Mesenchymal stem cell (in vitro differentiated cells and primary cell): Measurements from ENCODE around the gene ATP8A1.

ENCODE experiments used
- DNase-seq: peaks from one replicate; pipeline ENCODE4 v3.0.0-alpha.2; 2013
- H2AFZ ChIP-seq: one replicate; pipeline ENCODE4 v1.6.1; 2013; ENCODE audit warnings: low read depth, mild to moderate bottlenecking, control low read depth, inconsistent platforms, low read length, moderate library complexity
- H2AK5ac ChIP-seq: 2 replicates; pipeline ENCODE4 v1.6.1; 2013; ENCODE audit warnings: low read length, moderate library complexity, mild to moderate bottlenecking, inconsistent platforms; ENCODE audit not compliant: severe bottlenecking
- H2BK120ac ChIP-seq: one replicate; pipeline ENCODE4 v1.6.1; 2013; ENCODE audit warnings: low read depth, mild to moderate bottlenecking, inconsistent platforms, low read length, moderate library complexity
- H2BK12ac ChIP-seq, 2 experiments: one replicate each; pipeline ENCODE4 v1.6.1; 2013; ENCODE audit warnings: inconsistent platforms in 2 of 2, low read length in 2 of 2, mild to moderate bottlenecking in 2 of 2, moderate library complexity in 2 of 2, control low read depth in 1 of 2
- H2BK15ac ChIP-seq: one replicate; pipeline ENCODE4 v1.6.1; 2013; ENCODE audit warnings: mild to moderate bottlenecking, low read depth, inconsistent platforms; ENCODE audit not compliant: poor library complexity, severe bottlenecking
- H2BK5ac ChIP-seq: 2 replicates; pipeline ENCODE4 v1.6.1; 2013; ENCODE audit warnings: low read depth, mild to moderate bottlenecking, low read length, control low read depth, inconsistent platforms; ENCODE audit not compliant: poor library complexity, severe bottlenecking
- H3K14ac ChIP-seq, 2 experiments: one replicate each; pipeline ENCODE4 v1.6.1; 2013; ENCODE audit warnings: inconsistent platforms in 2 of 2, low read length in 2 of 2, control low read depth in 1 of 2, mild to moderate bottlenecking in 1 of 2, moderate library complexity in 1 of 2
- H3K18ac ChIP-seq, 2 experiments: one replicate each; pipeline ENCODE4 v1.6.1; 2013; ENCODE audit warnings: inconsistent platforms in 2 of 2, low read length in 2 of 2, control low read depth in 1 of 2, low read depth in 1 of 2, mild to moderate bottlenecking in 1 of 2
- H3K23ac ChIP-seq, 2 experiments: one replicate each; pipeline ENCODE4 v1.6.1; 2013; ENCODE audit warnings: inconsistent platforms in 2 of 2, low read length in 2 of 2, mild to moderate bottlenecking in 2 of 2, moderate library complexity in 2 of 2, control low read depth in 1 of 2
- H3K27ac ChIP-seq: 2 replicates; pipeline ENCODE4 v1.5.1; 2013; ENCODE audit warnings: mild to moderate bottlenecking, moderate library complexity, low read length, control low read depth, inconsistent platforms; ENCODE audit not compliant: poor library complexity, severe bottlenecking
- H3K27me3 ChIP-seq, 2 experiments: 2 replicates each; pipeline versions ENCODE4 v1.6.1 to v1.7.0; 2013; ENCODE audit warnings: low read length in 2 of 2, mild to moderate bottlenecking in 2 of 2, moderate library complexity in 2 of 2, control low read depth in 1 of 2, inconsistent platforms in 1 of 2; ENCODE audit not compliant: control insufficient read depth in 1 of 2, insufficient read depth in 1 of 2
- H3K36me3 ChIP-seq, 2 experiments: 2 replicates each; pipeline versions ENCODE4 v1.6.1 to v1.7.0; 2013; ENCODE audit warnings: low read length in 2 of 2, control low read depth in 1 of 2, inconsistent platforms in 1 of 2, low read depth in 1 of 2, mild to moderate bottlenecking in 1 of 2; ENCODE audit not compliant: insufficient read depth in 2 of 2, control insufficient read depth in 1 of 2
- H3K4ac ChIP-seq, 2 experiments: one replicate each; pipeline ENCODE4 v1.6.1; 2013; ENCODE audit warnings: inconsistent platforms in 2 of 2, low read length in 2 of 2, mild to moderate bottlenecking in 2 of 2, moderate library complexity in 2 of 2, control low read depth in 1 of 2, low read depth in 1 of 2
- H3K4me1 ChIP-seq: 2 replicates; pipeline ENCODE4 v1.6.1; 2013; ENCODE audit warnings: low read depth, low read length, control low read depth; ENCODE audit not compliant: control insufficient read depth, insufficient read depth
- H3K4me2 ChIP-seq: 2 replicates; pipeline ENCODE4 v1.6.1; 2013; ENCODE audit warnings: low read length, mild to moderate bottlenecking, inconsistent platforms; ENCODE audit not compliant: poor library complexity, severe bottlenecking
- H3K4me3 ChIP-seq, 2 experiments: 2 replicates each; pipeline versions ENCODE4 v1.5.1 to v1.7.0; 2013; ENCODE audit warnings: low read length in 2 of 2, mild to moderate bottlenecking in 2 of 2, control low read depth in 1 of 2, low read depth in 1 of 2; ENCODE audit not compliant: insufficient read depth in 1 of 2
- H3K79me1 ChIP-seq: replicated peaks from 2 replicates; pipeline ENCODE4 v1.6.1; 2013; ENCODE audit warnings: mild to moderate bottlenecking, control low read depth, low read length, inconsistent platforms; ENCODE audit not compliant: poor library complexity, severe bottlenecking
- H3K9ac ChIP-seq: 2 replicates; pipeline ENCODE4 v1.7.0; 2013; ENCODE audit warnings: mild to moderate bottlenecking, low read length, moderate library complexity
- H3K9me3 ChIP-seq: 2 replicates; pipeline ENCODE4 v1.7.0; 2013; ENCODE audit warnings: mild to moderate bottlenecking, low read length; ENCODE audit not compliant: control insufficient read depth
- H4K8ac ChIP-seq: one replicate; pipeline ENCODE4 v1.6.1; 2013; ENCODE audit warnings: inconsistent platforms, mild to moderate bottlenecking, low read length, moderate library complexity
- H4K91ac ChIP-seq: one replicate; pipeline ENCODE4 v1.6.1; 2013; ENCODE audit warnings: mild to moderate bottlenecking, low read length, inconsistent platforms
- WGBS: methylation state at CpG from one replicate; pipeline ENCODE4 v1.1.7; 2013; ENCODE audit warnings: mixed read lengths; 5-methylcytosine and 5-hydroxymethylcytosine counted together

ATP8A1 gene

DNA sequence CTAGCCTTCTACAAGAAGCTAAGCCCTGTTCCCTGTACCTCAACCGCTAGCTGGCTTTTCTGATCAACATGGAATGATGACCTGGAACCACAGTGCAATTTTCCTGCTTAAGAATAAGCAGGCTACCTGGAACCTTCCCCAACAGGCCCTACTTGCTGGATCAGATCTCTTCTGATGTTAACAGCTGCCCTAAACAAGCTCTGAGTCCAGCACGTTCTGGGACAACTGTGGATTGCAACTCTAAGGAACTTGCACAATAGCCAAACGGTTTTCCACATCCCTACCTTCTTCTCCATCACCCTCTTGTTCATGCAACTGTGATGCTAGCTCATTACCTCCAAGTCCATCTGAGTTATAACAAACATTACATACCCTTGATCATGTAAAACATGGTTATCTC lies 19.8 kb downstream of the ATP8A1 start:
- no peak overlapping the region for H2BK15ac ChIP-seq
- H3K79me1 ChIP-seq, result no peaks in the 10 kb centered on the region
- no peak overlapping the region for H2BK12ac ChIP-seq
- no peak overlapping the region for H3K14ac ChIP-seq
- no peak overlapping the region for H4K91ac ChIP-seq
- H3K4ac ChIP-seq, result no peak overlapping the region
- H2BK5ac ChIP-seq, result no peak overlapping the region
- H2AK5ac ChIP-seq, result no peak overlapping the region
- no peak overlapping the region for H2BK120ac ChIP-seq
- H3K36me3 ChIP-seq, result no peaks in the 10 kb centered on the region
- no peak overlapping the region for H4K8ac ChIP-seq
- no peak overlapping the region for H3K27ac ChIP-seq
- WGBS, result 68% methylated on average over 3 of the region's 3 CpGs
- no peaks in the 10 kb centered on the region for H3K9me3 ChIP-seq
- H2AFZ ChIP-seq, result no peak overlapping the region
- no peaks in the 10 kb centered on the region for H3K4me1 ChIP-seq
- no peak overlapping the region for H3K9ac ChIP-seq
- H3K4me2 ChIP-seq, result no peak overlapping the region
- no peak overlapping the region for H3K23ac ChIP-seq
- peaks cover 6 to 13% of the 10 kb centered on the region in 2 experiments for H3K27me3 ChIP-seq
- no peak overlapping the region for H3K4me3 ChIP-seq
- H3K18ac ChIP-seq, result no peak overlapping the region
- no peak for DNase-seq

DNA sequence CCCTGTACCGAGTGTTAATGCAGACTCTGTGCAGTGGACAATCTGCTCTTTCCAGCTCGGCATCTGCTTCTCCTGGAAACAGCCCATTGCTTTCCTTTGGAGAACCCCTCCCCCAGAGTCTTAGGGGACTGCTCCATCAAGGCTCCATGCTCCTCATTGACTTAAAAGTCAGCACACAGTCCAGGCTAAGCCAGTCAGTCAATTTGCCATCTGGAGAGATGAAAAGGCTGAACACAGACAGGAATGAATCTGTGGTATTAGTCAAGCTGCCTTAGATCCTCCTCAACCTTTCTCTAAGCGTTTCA lies 20.3 kb downstream of the ATP8A1 start:
- Histone ChIP-seq H3K23ac (no peak overlapping the region), H3K4ac (no peak overlapping the region), H4K8ac (no peak overlapping the region), H2BK15ac (no peak overlapping the region), H3K14ac (no peak overlapping the region), H3K36me3 (no peaks in the 10 kb centered on the region), H3K79me1 (no peaks in the 10 kb centered on the region), H2AFZ (no peak overlapping the region), H2BK120ac (no peak overlapping the region), H3K4me1 (no peaks in the 10 kb centered on the region), H3K4me3 (no peak overlapping the region), H3K27ac (no peak overlapping the region), H4K91ac (no peak overlapping the region), H3K18ac (no peak overlapping the region), H2AK5ac (no peak overlapping the region), H3K4me2 (no peak overlapping the region), H2BK12ac (no peak overlapping the region), H3K9me3 (no peaks in the 10 kb centered on the region), H3K9ac (no peak overlapping the region), H3K27me3 (peaks cover 6 to 13% of the 10 kb centered on the region in 2 experiments), H2BK5ac (no peak overlapping the region)
- 75% methylated on average over 3 of the region's 3 CpGs for WGBS
- no peak for DNase-seq

DNA sequence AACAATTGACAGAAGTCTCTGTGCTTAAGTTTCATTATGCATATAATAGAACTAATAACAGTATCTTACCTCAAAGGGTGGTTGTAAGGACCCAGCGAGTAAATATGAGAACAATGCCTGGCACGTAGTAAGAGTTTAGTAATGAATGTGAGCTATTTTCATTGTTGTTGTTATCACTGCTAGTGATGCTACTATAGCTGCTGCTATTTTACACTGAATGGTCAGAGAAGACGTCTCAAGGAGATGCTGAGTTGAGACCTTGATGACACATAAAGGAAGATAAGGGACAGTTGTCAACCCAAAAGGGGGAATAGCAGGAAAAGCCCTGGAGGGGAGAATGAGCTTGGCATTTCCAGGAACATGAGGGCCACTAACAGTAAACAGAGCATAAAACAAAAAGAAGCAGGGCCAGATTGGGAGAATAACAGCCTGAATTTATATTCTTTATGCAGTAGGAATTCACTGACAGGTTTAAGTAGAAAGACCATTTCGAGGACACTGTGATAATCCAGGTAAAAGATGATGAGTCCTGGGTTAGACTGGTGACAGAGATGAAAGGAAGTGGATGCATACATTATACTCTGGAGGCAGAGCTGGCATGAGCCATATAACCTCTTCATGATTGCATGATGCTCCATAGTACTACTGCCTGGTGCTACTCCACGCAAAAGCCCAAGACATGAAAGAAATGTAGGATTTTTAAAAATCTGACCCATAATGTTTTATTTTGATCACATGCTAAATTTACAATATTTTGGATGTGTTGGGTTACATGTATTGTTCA lies 23.1 kb downstream of the ATP8A1 start:
- H3K18ac ChIP-seq, result no peak overlapping the region
- H2AK5ac ChIP-seq, result no peak overlapping the region
- no peak overlapping the region for H2AFZ ChIP-seq
- H3K4me1 ChIP-seq, result no peaks in the 10 kb centered on the region
- H2BK5ac ChIP-seq, result no peak overlapping the region
- H3K4me2 ChIP-seq, result no peak overlapping the region
- H3K14ac ChIP-seq, result no peak overlapping the region
- H3K27ac ChIP-seq, result no peak overlapping the region
- H3K23ac ChIP-seq, result no peak overlapping the region
- H3K79me1 ChIP-seq, result no peaks in the 10 kb centered on the region
- 66% methylated on average over 4 of the region's 5 CpGs for WGBS
- H4K91ac ChIP-seq, result no peak overlapping the region
- H2BK12ac ChIP-seq, result no peak overlapping the region
- H3K9ac ChIP-seq, result no peak overlapping the region
- H3K9me3 ChIP-seq, result no peaks in the 10 kb centered on the region
- no peak overlapping the region for H2BK120ac ChIP-seq
- peaks cover 6 to 19% of the 10 kb centered on the region in 2 experiments for H3K27me3 ChIP-seq
- H4K8ac ChIP-seq, result no peak overlapping the region
- no peak overlapping the region for H3K4me3 ChIP-seq
- no peak for DNase-seq
- H3K4ac ChIP-seq, result no peak overlapping the region
- H3K36me3 ChIP-seq, result no peaks in the 10 kb centered on the region
- no peak overlapping the region for H2BK15ac ChIP-seq

DNA sequence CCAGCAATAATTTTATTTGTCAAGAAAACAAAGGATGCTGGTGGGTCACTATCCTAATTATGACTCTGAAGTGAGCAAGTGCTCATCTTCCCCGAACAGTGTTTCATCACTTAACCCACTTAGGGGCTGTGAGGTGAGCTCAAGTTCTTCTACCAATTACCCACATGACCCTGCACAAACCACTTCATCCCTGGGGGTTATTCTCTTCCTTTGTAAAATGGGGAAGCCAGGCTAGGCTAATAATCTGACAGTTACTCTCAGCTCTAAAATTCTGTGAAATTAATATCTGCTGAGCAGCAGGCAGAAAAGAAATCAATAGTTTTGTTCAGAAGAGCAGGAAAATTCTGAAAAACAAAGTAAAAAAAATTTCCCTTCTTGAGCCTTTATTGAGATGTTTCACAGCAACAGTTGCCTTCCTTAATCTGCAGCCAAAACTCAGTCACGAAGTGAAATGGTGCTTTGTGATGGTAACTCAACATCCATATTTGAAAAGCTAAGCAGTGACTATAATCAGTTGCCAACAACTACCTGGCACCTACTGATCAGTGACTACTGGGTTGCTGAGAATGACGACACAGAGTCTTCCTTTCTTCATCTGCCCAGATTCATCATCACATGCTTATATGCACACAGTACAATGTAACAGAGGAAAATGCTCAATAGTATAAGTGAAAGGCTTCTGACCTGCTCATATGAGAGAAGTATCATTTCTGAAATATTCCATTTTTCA lies 24.1 kb downstream of the ATP8A1 start:
- no peak for DNase-seq
- H3K36me3 ChIP-seq, result no peaks in the 10 kb centered on the region
- H3K18ac ChIP-seq, result no peak overlapping the region
- no peak overlapping the region for H3K14ac ChIP-seq
- no peak overlapping the region for H4K91ac ChIP-seq
- no peak overlapping the region for H3K4me3 ChIP-seq
- H3K27ac ChIP-seq, result no peak overlapping the region
- H2AK5ac ChIP-seq, result no peak overlapping the region
- peaks cover 6 to 19% of the 10 kb centered on the region in 2 experiments for H3K27me3 ChIP-seq
- no peak overlapping the region for H2BK120ac ChIP-seq
- no peak overlapping the region for H3K23ac ChIP-seq
- no peaks in the 10 kb centered on the region for H3K4me1 ChIP-seq
- H3K79me1 ChIP-seq, result no peaks in the 10 kb centered on the region
- no peak overlapping the region for H2BK12ac ChIP-seq
- no peak overlapping the region for H3K4me2 ChIP-seq
- H2BK5ac ChIP-seq, result no peak overlapping the region
- H3K9ac ChIP-seq, result no peak overlapping the region
- H4K8ac ChIP-seq, result no peak overlapping the region
- H3K4ac ChIP-seq, result no peak overlapping the region
- H2BK15ac ChIP-seq, result no peak overlapping the region
- H3K9me3 ChIP-seq, result no peaks in the 10 kb centered on the region
- no peak overlapping the region for H2AFZ ChIP-seq
- 73% methylated on average over 2 of the region's 3 CpGs for WGBS
